Measurements from ENCODE around the gene BAIAP2. TPM values are rescaled to one million over a fixed set of nuclear protein-coding genes. Genes with fewer than 3 reads are reported as not detected.

Gene BAIAP2
- total RNA-seq, 2 experiments from 2014 or later: 7.4 to 7.5 TPM

DNA sequence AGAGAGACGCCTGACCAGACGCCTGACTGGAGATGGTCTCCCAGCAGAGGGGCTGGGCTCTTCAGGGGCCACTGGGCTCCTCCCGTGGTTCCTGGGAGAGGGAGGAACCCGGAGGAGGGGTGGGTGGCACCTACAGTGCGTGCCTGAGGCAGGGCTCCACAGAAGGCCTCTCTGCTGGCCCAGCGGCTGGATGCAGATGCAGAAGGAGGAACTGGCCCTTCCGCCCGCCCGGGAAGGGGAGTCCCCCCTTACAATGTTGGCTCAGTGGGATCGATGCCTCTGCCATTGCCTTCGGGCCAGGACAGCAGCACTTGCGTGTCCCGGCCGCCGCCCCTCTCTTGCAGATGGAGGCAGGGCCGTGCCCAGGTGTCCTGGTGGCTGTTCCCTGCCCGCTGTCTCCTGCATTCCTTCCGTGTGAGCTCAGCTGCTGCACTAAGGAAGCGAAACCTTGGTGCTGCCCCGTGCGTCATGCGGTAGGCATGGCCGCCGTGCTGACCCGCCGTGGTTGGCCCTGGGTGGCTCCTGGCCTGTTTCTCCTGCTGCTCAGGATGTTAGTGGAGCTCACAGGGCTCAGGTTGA lies 15.1 kb downstream of the BAIAP2 start:
- H3K27ac Mint-ChIP-seq: no peak overlapping the region
- DNase-seq (no peak), ATAC-seq (ENCODE audit: low read depth) (no peak)
- peaks cover 6% of the 10 kb centered on the region for H3K4me1 Mint-ChIP-seq
- POLR2A ChIA-PET: interaction anchor here (1.5 kb wide), 1 partner anchor 38 kb away, joined by 3 read pairs; no protein-coding TSS in a partner anchor
- no peaks in the 10 kb centered on the region for H3K9me3 Mint-ChIP-seq
- H3K4me3 Mint-ChIP-seq: no peak overlapping the region
- no peaks in the 10 kb centered on the region for H3K36me3 Mint-ChIP-seq
- H3K27me3 Mint-ChIP-seq: no peaks in the 10 kb centered on the region

DNA sequence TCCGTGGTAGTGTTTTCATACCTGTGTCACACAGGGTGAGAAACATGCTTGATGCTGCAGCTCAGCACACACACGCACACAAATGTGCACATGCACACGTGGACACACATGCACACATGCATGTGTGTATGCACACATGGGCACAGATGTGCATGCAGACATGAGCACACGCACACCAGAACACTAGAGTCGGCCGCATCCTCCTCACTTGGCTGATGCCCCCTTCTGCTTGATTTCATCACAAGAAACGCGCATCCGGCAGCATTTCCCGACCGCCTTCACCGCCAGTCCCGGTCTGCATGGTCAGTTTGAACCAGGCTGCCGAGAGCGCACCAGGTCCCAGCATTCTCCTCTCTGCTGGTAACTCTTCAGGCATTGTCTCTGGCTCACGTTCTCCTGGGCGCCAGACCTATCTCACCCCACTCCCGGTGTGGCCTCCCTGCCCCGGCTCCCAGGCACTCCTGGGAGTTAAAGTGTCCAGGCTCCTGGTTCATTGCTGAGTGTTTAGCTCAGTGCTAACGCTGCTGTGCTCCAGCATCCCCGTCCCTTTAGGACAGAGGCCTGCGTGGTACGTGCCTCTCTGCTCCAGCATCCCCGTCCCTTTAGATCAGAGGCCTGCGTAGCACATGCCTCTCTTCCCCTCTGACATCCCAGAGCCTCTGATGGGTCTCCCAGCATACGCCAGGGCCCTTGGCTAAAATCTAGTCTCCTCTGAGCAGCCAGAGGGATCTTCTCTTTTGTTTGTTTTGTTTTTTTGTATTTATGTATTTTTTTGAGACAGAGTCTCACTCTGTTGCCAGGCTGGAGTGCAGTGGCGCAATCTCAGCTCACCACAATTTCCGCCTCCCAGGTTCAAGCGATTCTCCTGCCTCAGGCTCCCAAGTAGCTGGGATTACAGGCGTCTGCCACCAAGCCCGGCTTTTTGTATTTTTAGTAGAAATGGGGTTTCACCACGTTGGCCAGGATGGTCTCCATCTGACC lies 16.0 kb downstream of the BAIAP2 start:
- Mint-ChIP-seq H3K4me3 (no peak overlapping the region), H3K27ac (no peak overlapping the region), H3K36me3 (no peaks in the 10 kb centered on the region), H3K4me1 (peaks cover 6% of the 10 kb centered on the region), H3K9me3 (no peaks in the 10 kb centered on the region), H3K27me3 (no peaks in the 10 kb centered on the region)
- DNase-seq: no peak
- ATAC-seq (ENCODE audit: low read depth): no peak
- POLR2A ChIA-PET: no interaction called here

GRCh38 chr17:81052199-81052997 lies 17.4 kb downstream of the BAIAP2 start:
- Mint-ChIP-seq H3K36me3 (no peaks in the 10 kb centered on the region), H3K9me3 (no peaks in the 10 kb centered on the region), H3K27ac (no peak overlapping the region), H3K27me3 (no peaks in the 10 kb centered on the region), H3K4me3 (no peak overlapping the region), H3K4me1 (peaks cover 6% of the 10 kb centered on the region)
- POLR2A ChIA-PET: interaction anchor here (0.7 kb wide), 1 partner anchor 87 kb away, joined by 3 read pairs; no protein-coding TSS in a partner anchor
- DNase-seq (no peak), ATAC-seq (ENCODE audit: low read depth) (no peak)

GRCh38 chr17:81053041-81053970 lies 18.4 kb downstream of the BAIAP2 start:
- no peak for DNase-seq
- Mint-ChIP-seq H3K27me3 (no peaks in the 10 kb centered on the region), H3K9me3 (no peaks in the 10 kb centered on the region), H3K4me1 (peaks cover 6% of the 10 kb centered on the region), H3K27ac (no peak overlapping the region), H3K36me3 (no peaks in the 10 kb centered on the region), H3K4me3 (no peak overlapping the region)
- POLR2A ChIA-PET: no interaction called here
- no peak for ATAC-seq (ENCODE audit: low read depth)

- Mint-ChIP-seq H3K27me3 (no peaks in the 10 kb centered on the region), H3K4me3 (no peak overlapping the region), H3K36me3 (no peaks in the 10 kb centered on the region), H3K4me1 (peaks cover 3% of the 10 kb centered on the region), H3K9me3 (no peaks in the 10 kb centered on the region), H3K27ac (no peak overlapping the region)
- POLR2A ChIA-PET: no interaction called here
- no peak for DNase-seq
- no peak for ATAC-seq (ENCODE audit: low read depth)
These were observed 19.4 kb downstream of the BAIAP2 start for GRCh38 chr17:81054308-81054707.

DNA sequence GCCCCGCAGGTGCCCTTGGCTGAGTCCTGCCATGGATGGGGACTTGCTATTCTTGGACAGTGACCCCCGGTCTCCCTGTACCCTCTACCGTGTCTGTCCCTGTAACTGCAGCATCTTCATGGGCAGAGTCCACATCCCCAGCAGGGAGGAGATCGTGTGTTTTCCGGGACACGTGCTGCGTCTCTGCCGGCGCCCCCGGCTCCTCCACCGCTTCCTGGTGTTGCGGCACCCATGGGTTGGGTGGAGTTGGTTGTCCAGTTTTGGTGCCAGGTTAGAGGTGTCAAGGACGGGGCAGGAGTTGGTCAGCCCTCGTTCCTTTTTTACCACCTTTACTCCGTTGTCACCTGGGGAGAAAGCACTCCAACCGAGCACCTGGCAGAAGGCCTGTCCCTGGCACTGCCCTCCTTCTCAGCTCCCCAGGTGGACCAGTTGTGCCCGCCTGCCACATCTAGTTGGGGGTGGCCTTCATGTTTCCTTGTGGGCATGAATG lies 20.0 kb downstream of the BAIAP2 start:
- Mint-ChIP-seq H3K4me3 (no peak overlapping the region), H3K9me3 (no peaks in the 10 kb centered on the region), H3K27me3 (no peaks in the 10 kb centered on the region), H3K36me3 (no peaks in the 10 kb centered on the region), H3K27ac (no peak overlapping the region), H3K4me1 (no peaks in the 10 kb centered on the region)
- POLR2A ChIA-PET: no interaction called here
- ATAC-seq (ENCODE audit: low read depth) (no peak), DNase-seq (no peak)

- Mint-ChIP-seq H3K4me3 (no peak overlapping the region), H3K4me1 (no peaks in the 10 kb centered on the region), H3K27ac (no peak overlapping the region), H3K9me3 (no peaks in the 10 kb centered on the region), H3K27me3 (no peaks in the 10 kb centered on the region), H3K36me3 (no peaks in the 10 kb centered on the region)
- no peak for ATAC-seq (ENCODE audit: low read depth)
- no peak for DNase-seq
- POLR2A ChIA-PET: no interaction called here
These were observed 21.4 kb downstream of the BAIAP2 start for GRCh38 chr17:81056312-81056711.

- POLR2A ChIA-PET: no interaction called here
- Mint-ChIP-seq H3K9me3 (no peaks in the 10 kb centered on the region), H3K4me3 (no peak overlapping the region), H3K4me1 (no peaks in the 10 kb centered on the region), H3K36me3 (no peaks in the 10 kb centered on the region), H3K27ac (no peak overlapping the region), H3K27me3 (no peaks in the 10 kb centered on the region)
- ATAC-seq (ENCODE audit: low read depth): no peak
- no peak for DNase-seq
These were observed 22.3 kb downstream of the BAIAP2 start for GRCh38 chr17:81057079-81057730.

DNA sequence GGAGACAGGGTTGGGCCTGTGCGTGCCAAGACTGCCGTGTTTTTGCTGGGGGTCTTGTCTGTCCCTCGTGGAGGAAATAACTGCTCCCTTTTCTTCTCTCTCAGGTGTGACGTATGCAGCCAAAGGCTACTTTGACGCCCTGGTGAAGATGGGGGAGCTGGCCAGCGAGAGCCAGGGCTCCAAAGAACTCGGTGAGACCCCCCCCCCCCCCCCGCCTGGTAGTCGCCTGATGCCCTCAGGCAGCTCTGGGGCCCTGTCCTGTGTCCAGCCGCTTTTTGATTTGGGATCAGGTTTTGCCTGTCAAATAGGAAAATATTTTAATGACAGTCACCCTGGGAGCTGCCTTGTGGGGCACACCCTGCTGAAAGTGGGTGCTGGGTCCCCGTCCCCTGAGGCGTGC lies 22.8 kb downstream of the BAIAP2 start:
- DNase-seq: no peak
- no peaks in the 10 kb centered on the region for H3K9me3 Mint-ChIP-seq
- no peaks in the 10 kb centered on the region for H3K36me3 Mint-ChIP-seq
- no peak overlapping the region for H3K4me3 Mint-ChIP-seq
- H3K4me1 Mint-ChIP-seq: no peaks in the 10 kb centered on the region
- ATAC-seq (ENCODE audit: low read depth): no peak
- POLR2A ChIA-PET: no interaction called here
- H3K27ac Mint-ChIP-seq: no peak overlapping the region
- H3K27me3 Mint-ChIP-seq: no peaks in the 10 kb centered on the region

DNA sequence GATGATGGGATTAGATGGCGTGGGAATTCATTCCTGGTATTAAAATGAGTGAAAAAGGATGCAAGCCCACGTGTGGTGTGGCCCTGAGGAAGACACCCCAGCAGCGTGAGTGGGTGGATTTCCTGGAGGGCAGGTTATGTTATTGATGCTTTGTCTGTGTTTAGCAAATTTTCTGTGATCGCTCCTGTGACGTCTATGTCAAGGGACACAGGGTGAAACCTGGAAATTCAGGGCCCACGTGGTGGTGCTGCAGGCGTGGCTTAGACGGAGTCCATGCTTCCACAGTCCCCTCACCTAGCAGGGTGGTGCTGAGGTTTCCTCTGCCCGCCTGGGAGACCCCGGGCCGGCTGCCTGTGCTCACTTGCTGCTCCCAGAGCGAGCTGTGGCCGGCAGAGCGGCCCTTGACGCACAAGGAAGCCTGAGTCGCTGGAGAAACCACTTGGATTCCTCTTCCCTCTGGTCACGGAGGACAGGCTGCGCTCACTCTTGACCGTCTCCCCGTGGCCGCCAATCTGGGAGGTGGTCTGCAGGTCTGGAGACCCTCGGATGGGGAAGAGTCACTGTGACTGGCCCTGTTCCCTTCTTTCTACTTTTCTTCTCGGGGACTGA lies 23.4 kb downstream of the BAIAP2 start:
- Mint-ChIP-seq H3K4me3 (no peak overlapping the region), H3K36me3 (no peaks in the 10 kb centered on the region), H3K27ac (no peak overlapping the region), H3K4me1 (no peaks in the 10 kb centered on the region), H3K27me3 (no peaks in the 10 kb centered on the region), H3K9me3 (no peaks in the 10 kb centered on the region)
- DNase-seq (no peak), ATAC-seq (ENCODE audit: low read depth) (no peak)
- POLR2A ChIA-PET: no interaction called here

DNA sequence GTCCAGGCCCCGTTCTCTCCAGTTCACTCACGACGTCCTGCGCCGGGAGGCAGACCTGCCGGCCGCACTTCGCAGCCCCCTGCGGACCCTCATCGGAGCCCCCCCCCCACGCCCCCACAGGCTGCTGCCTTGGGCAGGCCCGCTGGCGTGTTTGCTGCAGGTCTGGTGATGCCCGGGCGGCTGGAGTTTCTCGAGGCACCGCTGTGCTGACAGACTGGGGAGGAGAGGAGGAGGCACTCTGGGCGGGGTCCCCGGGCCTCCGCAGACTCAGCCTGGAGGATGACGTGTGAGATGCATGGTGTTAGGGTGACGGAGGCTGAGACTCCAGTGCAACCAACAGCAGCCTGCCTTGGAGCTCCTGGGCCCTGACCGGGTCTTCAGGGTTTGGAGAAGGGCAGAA lies 24.1 kb downstream of the BAIAP2 start:
- H3K4me3 Mint-ChIP-seq: no peak overlapping the region
- DNase-seq: no peak
- ATAC-seq (ENCODE audit: low read depth): no peak
- H3K36me3 Mint-ChIP-seq: no peaks in the 10 kb centered on the region
- H3K4me1 Mint-ChIP-seq: no peaks in the 10 kb centered on the region
- H3K27me3 Mint-ChIP-seq: no peaks in the 10 kb centered on the region
- POLR2A ChIA-PET: no interaction called here
- H3K9me3 Mint-ChIP-seq: no peaks in the 10 kb centered on the region
- no peak overlapping the region for H3K27ac Mint-ChIP-seq

- no peaks in the 10 kb centered on the region for H3K27me3 Mint-ChIP-seq
- H3K4me1 Mint-ChIP-seq: no peaks in the 10 kb centered on the region
- no peak for DNase-seq
- H3K9me3 Mint-ChIP-seq: no peaks in the 10 kb centered on the region
- no peak for ATAC-seq (ENCODE audit: low read depth)
- no peak overlapping the region for H3K4me3 Mint-ChIP-seq
- H3K36me3 Mint-ChIP-seq: no peaks in the 10 kb centered on the region
- H3K27ac Mint-ChIP-seq: no peak overlapping the region
- POLR2A ChIA-PET: no interaction called here
These were observed 25.5 kb downstream of the BAIAP2 start for GRCh38 chr17:81060416-81060815.
